IMR-90 (cell line): ENCODE results near the gene SIM2. TPM values are rescaled to one million over a fixed set of nuclear protein-coding genes. Genes with fewer than 3 reads are reported as not detected.

Experiments used
- ATAC-seq: fragments of 200-7000 bp; cut with Tn5 transposase; 2 replicates; pipeline ENCODE4 v1.9.1; 2020; ENCODE audit warnings: low read depth, mild to moderate bottlenecking, moderate library complexity
- BruUV-seq: library from RNA; stranded (reverse); fragments of 400-500 nt; replicated peaks from 2 replicates; lab custom pipeline; 2021; lab: Mats Ljungman, UMichigan
- CTCF ChIA-PET: fragments of 300-600 bp; formaldehyde crosslinking; extraction: SDS; loops from one replicate; lab custom pipeline; 2021; ENCODE audit warnings: antibody characterized with exemption; lab: Yijun Ruan, JAX
- POLR2A ChIA-PET: fragments of 300-600 bp; sonication (Branson Sonifier 250); formaldehyde crosslinking; loops from one replicate; lab custom pipeline; 2022; ENCODE audit warnings: antibody characterized with exemption; ENCODE audit not compliant: unreplicated experiment; lab: Charles Lee
- DNase-seq: peaks from one replicate; pipeline ENCODE4 v3.0.0; 2013
- H2AFZ ChIP-seq: replicated peaks from 2 replicates; pipeline ENCODE3; 2013; ENCODE audit warnings: low read length, mild to moderate bottlenecking; ENCODE audit not compliant: poor library complexity
- H2AK5ac ChIP-seq: 2 replicates; pipeline ENCODE4 v1.6.1; 2013; ENCODE audit warnings: low read depth, low read length, inconsistent platforms
- H2AK9ac ChIP-seq: replicated peaks from 2 replicates; pipeline ENCODE3; 2013; ENCODE audit warnings: mild to moderate bottlenecking, low read depth, low read length, moderate library complexity; ENCODE audit not compliant: poor library complexity
- H2BK120ac ChIP-seq: 2 replicates; pipeline ENCODE4 v1.6.1; 2013; ENCODE audit warnings: low read depth, low read length, inconsistent platforms
- H2BK15ac ChIP-seq: 3 replicates; pipeline ENCODE4 v1.6.1; 2013; ENCODE audit warnings: low read depth, low read length, inconsistent platforms
- H2BK20ac ChIP-seq: 2 replicates; pipeline ENCODE4 v1.6.1; 2013; ENCODE audit warnings: low read depth, mild to moderate bottlenecking, inconsistent platforms, low read length, moderate library complexity
- H2BK5ac ChIP-seq: 2 replicates; pipeline ENCODE4 v1.6.1; 2013; ENCODE audit warnings: mild to moderate bottlenecking, low read depth, low read length, inconsistent platforms; ENCODE audit not compliant: poor library complexity, severe bottlenecking
- H3K14ac ChIP-seq: replicated peaks from 2 replicates; pipeline ENCODE4 v1.6.1; 2013; ENCODE audit warnings: low read depth, low read length, inconsistent platforms
- H3K18ac ChIP-seq: 2 replicates; pipeline ENCODE4 v1.6.1; 2013; ENCODE audit warnings: low read depth, low read length, control low read depth
- H3K23ac ChIP-seq: 2 replicates; pipeline ENCODE4 v1.6.1; 2013; ENCODE audit warnings: low read depth, low read length, inconsistent platforms
- H3K27ac ChIP-seq: 2 replicates; pipeline ENCODE4 v1.5.1; 2013; ENCODE audit warnings: mild to moderate bottlenecking, control low read depth, low read length; ENCODE audit not compliant: insufficient read depth
- H3K27me3 ChIP-seq: 2 replicates; pipeline ENCODE4 v1.6.1; 2013; ENCODE audit warnings: low read length; ENCODE audit not compliant: control insufficient read depth, insufficient read depth
- H3K36me3 ChIP-seq: 2 replicates; pipeline ENCODE4 v1.6.1; 2013; ENCODE audit warnings: low read length, mixed read lengths; ENCODE audit not compliant: control insufficient read depth, insufficient read depth
- H3K4ac ChIP-seq: 2 replicates; pipeline ENCODE4 v1.6.1; 2013; ENCODE audit warnings: low read depth, low read length, inconsistent platforms
- H3K4me1 ChIP-seq: 2 replicates; pipeline ENCODE4 v1.6.1; 2013; ENCODE audit warnings: low read length, mixed read lengths; ENCODE audit not compliant: control insufficient read depth, insufficient read depth
- H3K4me2 ChIP-seq: 2 replicates; pipeline ENCODE4 v1.6.1; 2013; ENCODE audit warnings: low read depth, mild to moderate bottlenecking, control low read depth, low read length, moderate library complexity
- H3K4me3 ChIP-seq: 2 replicates; pipeline ENCODE4 v1.5.1; 2013; ENCODE audit warnings: low read depth, mild to moderate bottlenecking, control low read depth, low read length, moderate library complexity; ENCODE audit not compliant: insufficient read depth
- H3K56ac ChIP-seq: 2 replicates; pipeline ENCODE4 v1.6.1; 2013; ENCODE audit warnings: low read length, inconsistent platforms; ENCODE audit not compliant: insufficient read depth; ENCODE audit errors: extremely low read depth
- H3K79me1 ChIP-seq, 2 experiments: 2 replicates each; pipeline ENCODE4 v1.6.1; 2013; ENCODE audit warnings: low read length in 2 of 2, inconsistent platforms in 1 of 2, low read depth in 1 of 2
- H3K9ac ChIP-seq: 2 replicates; pipeline ENCODE4 v1.6.1; 2013; ENCODE audit warnings: low read depth, low read length, control low read depth
- H3K9me1 ChIP-seq: 2 replicates; pipeline ENCODE4 v1.6.1; 2013; ENCODE audit warnings: low read length, inconsistent platforms; ENCODE audit not compliant: insufficient read depth
- H3K9me3 ChIP-seq: 2 replicates; pipeline ENCODE4 v1.6.1; 2013; ENCODE audit warnings: low read length; ENCODE audit not compliant: control insufficient read depth, insufficient read depth
- H4K20me1 ChIP-seq: 2 replicates; pipeline ENCODE4 v1.6.1; 2013; ENCODE audit warnings: low read length, inconsistent platforms; ENCODE audit not compliant: insufficient read depth
- H4K5ac ChIP-seq: 2 replicates; pipeline ENCODE4 v1.6.1; 2013; ENCODE audit warnings: mild to moderate bottlenecking, low read depth, low read length, control low read depth
- H4K8ac ChIP-seq, 2 experiments: 2 replicates each; pipeline ENCODE4 v1.6.1; 2013; ENCODE audit warnings: low read depth in 2 of 2, low read length in 2 of 2, control low read depth in 1 of 2, inconsistent platforms in 1 of 2
- H4K91ac ChIP-seq: 2 replicates; pipeline ENCODE4 v1.6.1; 2013; ENCODE audit warnings: low read depth, low read length, inconsistent platforms; ENCODE audit not compliant: insufficient read depth
- BHLHE40 ChIP-seq: fragments of 150-350 bp; IDR thresholded peaks from 2 replicates; pipeline ENCODE4 v1.6.1; 2016; ENCODE audit warnings: mild to moderate bottlenecking, low read depth, low read length
- CEBPB ChIP-seq: IDR thresholded peaks from 2 replicates; pipeline ENCODE4 v1.6.1; 2012; ENCODE audit warnings: low read depth, low read length, improper control_type of control experiment
- CHD1 ChIP-seq: IDR thresholded peaks from 2 replicates; pipeline ENCODE4 v1.6.1; 2012; ENCODE audit warnings: low read depth, low read length, improper control_type of control experiment
- CTCF ChIP-seq: conservative IDR thresholded peaks from 2 replicates; pipeline ENCODE4 v1.5.1; 2012; ENCODE audit warnings: mild to moderate bottlenecking, low read depth, low read length, improper control_type of control experiment
- FOS ChIP-seq: fragments of 150-350 bp; IDR thresholded peaks from 2 replicates; pipeline ENCODE4 v1.6.1; 2016; ENCODE audit warnings: low read depth, low read length
- MAFK ChIP-seq: IDR thresholded peaks from 2 replicates; pipeline ENCODE4 v1.6.1; 2012; ENCODE audit warnings: low read depth, low read length, improper control_type of control experiment
- MAZ ChIP-seq: IDR thresholded peaks from 2 replicates; pipeline ENCODE4 v1.6.1; 2012; ENCODE audit warnings: low read depth, mild to moderate bottlenecking, low read length, improper control_type of control experiment, moderate library complexity, borderline replicate concordance
- MXI1 ChIP-seq: IDR thresholded peaks from 2 replicates; pipeline ENCODE4 v1.6.1; 2012; ENCODE audit warnings: low read depth, mild to moderate bottlenecking, low read length, moderate library complexity, borderline replicate concordance
- NFE2L2 ChIP-seq: fragments of 150-350 bp; IDR thresholded peaks from 2 replicates; pipeline ENCODE4 v1.6.1; 2016; ENCODE audit warnings: low read depth, mild to moderate bottlenecking, low read length
- POLR2A ChIP-seq: IDR thresholded peaks from 2 replicates; pipeline ENCODE4 v1.6.1; 2012; ENCODE audit warnings: mild to moderate bottlenecking, low read depth, low read length
- RAD21 ChIP-seq: IDR thresholded peaks from 2 replicates; pipeline ENCODE4 v1.6.1; 2012; ENCODE audit warnings: low read length, improper control_type of control experiment
- RCOR1 ChIP-seq: IDR thresholded peaks from 2 replicates; pipeline ENCODE4 v1.6.1; 2012; ENCODE audit warnings: mild to moderate bottlenecking, low read length, improper control_type of control experiment; ENCODE audit not compliant: insufficient replicate concordance
- RFX5 ChIP-seq: IDR thresholded peaks from 2 replicates; pipeline ENCODE4 v1.8.0; 2012; ENCODE audit warnings: low read depth, mild to moderate bottlenecking, low read length, moderate library complexity
- SMC3 ChIP-seq: fragments of 150-350 bp; IDR thresholded peaks from 2 replicates; pipeline ENCODE4 v1.6.1; 2016; ENCODE audit warnings: low read depth, mild to moderate bottlenecking, antibody characterized with exemption, low read length, moderate library complexity
- USF2 ChIP-seq: fragments of 150-350 bp; IDR thresholded peaks from 2 replicates; pipeline ENCODE4 v1.6.1; 2017; ENCODE audit warnings: mild to moderate bottlenecking, antibody characterized with exemption, low read length, low read depth
- WGBS, 2 experiments: methylation state at CpG; one replicate each; pipeline versions ENCODE4 v1.1.5 to v1.1.7; 2013; ENCODE audit warnings: missing lambda C conversion rate in 2 of 2; ENCODE audit not compliant: insufficient read length in 1 of 2; ENCODE audit errors: extremely low coverage in 2 of 2; 5-methylcytosine and 5-hydroxymethylcytosine counted together
- dilution Hi-C: fragments of 300-500 bp; cut with HindIII; formaldehyde crosslinking; loops from one replicate; pipeline ENCODE4 v1.14.3; 2018; ENCODE audit warnings: low sequenced_read_pairs; ENCODE audit not compliant: unreplicated experiment
- in situ Hi-C: fragments of 300-500 bp; cut with MboI; formaldehyde crosslinking; loops from 3 replicates; pipeline ENCODE4 v1.14.3; 2019; ENCODE audit warnings: low sequenced_read_pairs, inconsistent platforms, mixed read lengths
- intact Hi-C: fragments of 100-400 bp; cut with micrococcal nuclease; formaldehyde crosslinking; loops from 2 replicates; pipeline ENCODE4 v1.10.0; 2022
- polyA plus RNA-seq, 3 experiments: library from polyadenylated mRNA; depleted of rRNA; stranded (reverse); fragments of >200 nt; gene quantifications; 2 replicates each; pipeline ENCODE4 v1.2.3, GENCODE V29; 2012; ENCODE audit warnings: low replicate concordance in 1 of 3
- total RNA-seq: library from RNA; depleted of rRNA; stranded (reverse); fragments of >200 nt; gene quantifications from 2 replicates; pipeline ENCODE4 v1.2.3, GENCODE V29; 2012
- TF ChIP-seq, protein P1 (sequence below): fragments of 150-350 bp; IDR thresholded peaks from 2 replicates; pipeline ENCODE4 v1.6.1; 2016; ENCODE audit warnings: low read depth, mild to moderate bottlenecking, low read length, moderate library complexity, borderline replicate concordance

SIM2 gene
- total and polyA plus RNA-seq, 2 of the 4 experiments (the other 2 are of a cell fraction), result 2.2 to 7.5 TPM

DNA sequence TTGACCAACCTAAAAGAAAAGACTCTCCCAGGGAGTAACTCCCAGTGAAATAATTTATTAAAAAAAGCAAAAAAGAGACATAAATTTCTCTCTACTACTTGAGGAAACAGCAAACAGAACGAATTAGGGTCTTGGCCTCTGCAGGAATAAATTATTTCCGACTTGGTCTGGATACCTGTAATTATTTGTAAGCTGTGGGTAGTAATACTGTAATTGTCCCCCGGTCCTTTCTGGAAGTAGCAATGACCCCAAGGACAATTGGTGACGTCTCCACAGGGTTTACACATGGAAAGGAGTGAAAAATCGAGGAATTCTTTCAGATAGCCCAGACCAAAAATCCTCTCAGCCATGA is 3.7 kb upstream of the SIM2 start:
- ATAC-seq (no peak), DNase-seq (no peak)
- no peak overlapping the region for H2AFZ ChIP-seq
- H4K91ac ChIP-seq, result no peak overlapping the region
- no peak overlapping the region for H3K18ac ChIP-seq
- no peak overlapping the region for H2BK5ac ChIP-seq
- no peak overlapping the region for H3K4me3 ChIP-seq
- H3K27me3 ChIP-seq, result peaks cover 94% of the 10 kb centered on the region
- in situ Hi-C loops (no loop called here), intact Hi-C loops (no loop called here), dilution Hi-C loops (no loop called here)
- no peak overlapping the region for H2BK20ac ChIP-seq
- H4K8ac ChIP-seq, result no peak overlapping the region
- POLR2A ChIA-PET, result no interaction called here
- H3K27ac ChIP-seq, result no peak overlapping the region
- no peak overlapping the region for H4K5ac ChIP-seq
- H2BK120ac ChIP-seq, result 0 out of 2 replicates have a peak overlapping the region, but pooled peaks have one; percentile 2
- H4K20me1 ChIP-seq, result peaks cover 11% of the 10 kb centered on the region
- H3K4ac ChIP-seq, result no peak overlapping the region
- no peak overlapping the region for H3K4me2 ChIP-seq
- no CpG with 5 or more reads among the region's 5 CpGs for WGBS, 2 experiments
- no peak overlapping the region for H3K9ac ChIP-seq
- H2AK9ac ChIP-seq, result no peak overlapping the region
- H3K36me3 ChIP-seq, result no peaks in the 10 kb centered on the region
- H3K79me1 ChIP-seq, result no peaks in the 10 kb centered on the region
- CTCF ChIA-PET, result no interaction called here
- H3K9me3 ChIP-seq, result peaks cover 16% of the 10 kb centered on the region
- TF ChIP-seq NFE2L2 (no peak), RCOR1 (no peak), RFX5 (no peak), CEBPB (no peak), POLR2A (no peak), MAZ (no peak), USF2 (no peak), RAD21 (no peak), CHD1 (no peak), BHLHE40 (no peak), SMC3 (no peak), FOS (no peak), MAFK (no peak), MXI1 (no peak), CTCF (no peak)
- TF ChIP-seq, protein P1, sequence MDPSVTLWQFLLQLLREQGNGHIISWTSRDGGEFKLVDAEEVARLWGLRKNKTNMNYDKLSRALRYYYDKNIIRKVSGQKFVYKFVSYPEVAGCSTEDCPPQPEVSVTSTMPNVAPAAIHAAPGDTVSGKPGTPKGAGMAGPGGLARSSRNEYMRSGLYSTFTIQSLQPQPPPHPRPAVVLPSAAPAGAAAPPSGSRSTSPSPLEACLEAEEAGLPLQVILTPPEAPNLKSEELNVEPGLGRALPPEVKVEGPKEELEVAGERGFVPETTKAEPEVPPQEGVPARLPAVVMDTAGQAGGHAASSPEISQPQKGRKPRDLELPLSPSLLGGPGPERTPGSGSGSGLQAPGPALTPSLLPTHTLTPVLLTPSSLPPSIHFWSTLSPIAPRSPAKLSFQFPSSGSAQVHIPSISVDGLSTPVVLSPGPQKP, result no peak
- H3K14ac ChIP-seq, result no peak overlapping the region
- H2AK5ac ChIP-seq, result no peak overlapping the region
- H3K23ac ChIP-seq, result no peak overlapping the region
- H3K4me1 ChIP-seq, result no peaks in the 10 kb centered on the region
- no TSS peak for BruUV-seq
- no peaks in the 10 kb centered on the region; the same call in 1 of the 2 replicates for H3K9me1 ChIP-seq
- H3K56ac ChIP-seq, result no peak overlapping the region
- H2BK15ac ChIP-seq, result no peak overlapping the region
